SK-N-SH treated with all-trans-retinoic acid at 6 μM for 48 hours (cell line): ENCODE results near the gene CDKN2D.
A peak's percentile ranks its signal among the peaks of the same experiment; 100 is the strongest.

Experiments
- ATAC-seq: fragments of 200-7000 bp; cut with Tn5 transposase; 3 replicates; pipeline ENCODE4 v1.9.1; 2020; ENCODE audit warnings: mild to moderate bottlenecking, moderate library complexity
- ESRRG ChIP-seq: fragments of 250-450 bp; sonication (Bioruptor Pico); IDR thresholded peaks from 2 replicates; pipeline ENCODE4 v1.6.1; 2021; ENCODE audit warnings: mild to moderate bottlenecking
- GLIS3 ChIP-seq: fragments of 250-450 bp; sonication (Bioruptor Pico); IDR thresholded peaks from 2 replicates; pipeline ENCODE4 v1.5.0; 2020; ENCODE audit warnings: mild to moderate bottlenecking, moderate library complexity
- OSR1 ChIP-seq: fragments of 250-450 bp; sonication (Bioruptor Pico); IDR thresholded peaks from 2 replicates; pipeline ENCODE4 v1.8.0; 2022; ENCODE audit warnings: moderate library complexity, mild to moderate bottlenecking, inconsistent platforms
- POU6F1 ChIP-seq: fragments of 250-450 bp; sonication (Bioruptor Pico); IDR thresholded peaks from 2 replicates; pipeline ENCODE4 v1.8.0; 2021; ENCODE audit warnings: low read depth, mild to moderate bottlenecking, moderate library complexity, borderline replicate concordance
- PPARA ChIP-seq: fragments of 250-450 bp; sonication (Bioruptor Pico); IDR thresholded peaks from 2 replicates; pipeline ENCODE4 v1.5.0; 2020; ENCODE audit warnings: mild to moderate bottlenecking, borderline replicate concordance
- RARB ChIP-seq: fragments of 250-450 bp; sonication (Bioruptor Pico); IDR thresholded peaks from 2 replicates; pipeline ENCODE4 v1.8.0; 2021; ENCODE audit warnings: mild to moderate bottlenecking, moderate library complexity
- SNAI2 ChIP-seq: fragments of 250-450 bp; sonication (Bioruptor Pico); IDR thresholded peaks from 2 replicates; pipeline ENCODE4 v1.5.0; 2020; ENCODE audit warnings: mild to moderate bottlenecking, moderate library complexity
- TSHZ2 ChIP-seq: fragments of 250-450 bp; sonication (Bioruptor Pico); IDR thresholded peaks from 2 replicates; pipeline ENCODE4 v1.5.0; 2020; ENCODE audit warnings: mild to moderate bottlenecking, moderate library complexity
- ZC3H10 ChIP-seq: fragments of 250-450 bp; sonication (Bioruptor Pico); IDR thresholded peaks from 2 replicates; pipeline ENCODE4 v1.5.1; 2021; ENCODE audit warnings: mild to moderate bottlenecking, moderate library complexity
- ZFP3 ChIP-seq: fragments of 250-450 bp; sonication (Bioruptor Pico); IDR thresholded peaks from 2 replicates; pipeline ENCODE4 v1.5.0; 2020; ENCODE audit warnings: mild to moderate bottlenecking, moderate library complexity
- ZFP30 ChIP-seq: fragments of 450-650 bp; formaldehyde crosslinking; IDR thresholded peaks from 2 replicates; pipeline ENCODE4 v1.5.0; 2022; ENCODE audit warnings: mild to moderate bottlenecking, moderate library complexity
- ZNF8 ChIP-seq: fragments of 450-650 bp; formaldehyde crosslinking; IDR thresholded peaks from 2 replicates; pipeline ENCODE4 v1.5.0; 2020; ENCODE audit warnings: mild to moderate bottlenecking, moderate library complexity
- TF ChIP-seq, protein P1 (sequence below): fragments of 250-450 bp; sonication (Bioruptor Pico); IDR thresholded peaks from 2 replicates; pipeline ENCODE4 v1.5.1; 2020; ENCODE audit warnings: low read depth, mild to moderate bottlenecking, moderate library complexity
- TF ChIP-seq, protein P2 (sequence below): fragments of 250-450 bp; sonication (Bioruptor Pico); IDR thresholded peaks from 2 replicates; pipeline ENCODE4 v1.5.1; 2021; ENCODE audit warnings: mild to moderate bottlenecking, moderate library complexity
- TF ChIP-seq, protein P3 (sequence below): fragments of 250-450 bp; sonication (Bioruptor Pico); IDR thresholded peaks from 2 replicates; pipeline ENCODE4 v1.8.0; 2020; ENCODE audit warnings: mild to moderate bottlenecking, moderate library complexity, borderline replicate concordance

CDKN2D gene

DNA sequence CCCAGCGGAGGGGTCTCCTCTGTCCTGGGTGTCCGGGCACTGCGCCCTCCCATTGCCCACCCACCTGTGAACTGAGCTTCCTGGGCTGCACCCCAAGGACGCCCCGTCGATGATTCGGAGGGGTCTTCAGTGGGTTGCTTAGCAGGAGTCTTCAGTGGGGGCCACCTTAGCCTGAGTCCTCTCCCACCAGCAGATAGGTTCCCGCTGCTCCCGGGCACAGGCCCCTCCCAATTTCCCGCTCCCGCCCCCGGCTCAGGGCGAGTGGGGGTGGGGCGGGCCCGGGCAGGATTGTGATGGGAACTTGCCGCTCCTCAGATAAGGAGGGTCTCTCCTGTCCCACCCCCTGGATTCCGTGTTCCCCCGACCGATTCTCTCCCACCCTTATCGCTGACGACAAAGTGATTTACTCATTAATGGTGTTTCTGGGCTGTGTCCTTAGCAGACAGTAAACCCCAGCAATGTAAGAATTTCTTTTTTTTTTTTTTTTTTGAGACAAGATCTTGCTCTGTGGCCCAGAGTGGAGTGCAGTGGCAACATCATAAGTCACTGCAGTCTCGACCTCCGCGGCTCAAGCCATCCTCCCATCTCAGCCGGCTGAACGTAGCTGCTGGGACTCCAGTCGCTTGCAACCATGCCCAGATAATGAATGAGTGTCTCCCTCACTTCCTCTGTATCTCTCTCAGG is 50.9 kb downstream of the CDKN2D start (continued):
- no peak for TF ChIP-seq TSHZ2 (CRISPR knock-in tag)

- TF ChIP-seq TSHZ2 (CRISPR knock-in tag) = no peak
- TF ChIP-seq RARB (CRISPR knock-in tag) = no peak
- TF ChIP-seq, protein P1, sequence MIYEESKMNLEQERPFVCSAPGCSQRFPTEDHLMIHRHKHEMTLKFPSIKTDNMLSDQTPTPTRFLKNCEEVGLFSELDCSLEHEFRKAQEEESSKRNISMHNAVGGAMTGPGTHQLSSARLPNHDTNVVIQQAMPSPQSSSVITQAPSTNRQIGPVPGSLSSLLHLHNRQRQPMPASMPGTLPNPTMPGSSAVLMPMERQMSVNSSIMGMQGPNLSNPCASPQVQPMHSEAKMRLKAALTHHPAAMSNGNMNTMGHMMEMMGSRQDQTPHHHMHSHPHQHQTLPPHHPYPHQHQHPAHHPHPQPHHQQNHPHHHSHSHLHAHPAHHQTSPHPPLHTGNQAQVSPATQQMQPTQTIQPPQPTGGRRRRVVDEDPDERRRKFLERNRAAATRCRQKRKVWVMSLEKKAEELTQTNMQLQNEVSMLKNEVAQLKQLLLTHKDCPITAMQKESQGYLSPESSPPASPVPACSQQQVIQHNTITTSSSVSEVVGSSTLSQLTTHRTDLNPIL = no peak
- TF ChIP-seq ESRRG = no peak
- TF ChIP-seq, protein P2, sequence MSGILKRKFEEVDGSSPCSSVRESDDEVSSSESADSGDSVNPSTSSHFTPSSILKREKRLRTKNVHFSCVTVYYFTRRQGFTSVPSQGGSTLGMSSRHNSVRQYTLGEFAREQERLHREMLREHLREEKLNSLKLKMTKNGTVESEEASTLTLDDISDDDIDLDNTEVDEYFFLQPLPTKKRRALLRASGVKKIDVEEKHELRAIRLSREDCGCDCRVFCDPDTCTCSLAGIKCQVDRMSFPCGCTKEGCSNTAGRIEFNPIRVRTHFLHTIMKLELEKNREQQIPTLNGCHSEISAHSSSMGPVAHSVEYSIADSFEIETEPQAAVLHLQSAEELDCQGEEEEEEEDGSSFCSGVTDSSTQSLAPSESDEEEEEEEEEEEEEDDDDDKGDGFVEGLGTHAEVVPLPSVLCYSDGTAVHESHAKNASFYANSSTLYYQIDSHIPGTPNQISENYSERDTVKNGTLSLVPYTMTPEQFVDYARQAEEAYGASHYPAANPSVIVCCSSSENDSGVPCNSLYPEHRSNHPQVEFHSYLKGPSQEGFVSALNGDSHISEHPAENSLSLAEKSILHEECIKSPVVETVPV (CRISPR knock-in tag) = no peak
- TF ChIP-seq ZFP30 (CRISPR knock-in tag) = no peak
- TF ChIP-seq POU6F1 (CRISPR knock-in tag) = no peak
- TF ChIP-seq OSR1 = no peak
- no peak for TF ChIP-seq GLIS3 (CRISPR knock-in tag)
- no peak for TF ChIP-seq PPARA (CRISPR knock-in tag)
- TF ChIP-seq ZC3H10 (CRISPR knock-in tag) = no peak
- no peak for TF ChIP-seq ZFP3 (CRISPR knock-in tag)
- peak; percentile 66 for ATAC-seq
Measured at GRCh38 chr19:10517361-10517759, 51.4 kb downstream of the CDKN2D start, which contains the start of gene S1PR5. TSS of gene S1PR5 (minus strand) at chr19:10517447. CDS start at chr19:10515011, 2,436 bp downstream.

DNA sequence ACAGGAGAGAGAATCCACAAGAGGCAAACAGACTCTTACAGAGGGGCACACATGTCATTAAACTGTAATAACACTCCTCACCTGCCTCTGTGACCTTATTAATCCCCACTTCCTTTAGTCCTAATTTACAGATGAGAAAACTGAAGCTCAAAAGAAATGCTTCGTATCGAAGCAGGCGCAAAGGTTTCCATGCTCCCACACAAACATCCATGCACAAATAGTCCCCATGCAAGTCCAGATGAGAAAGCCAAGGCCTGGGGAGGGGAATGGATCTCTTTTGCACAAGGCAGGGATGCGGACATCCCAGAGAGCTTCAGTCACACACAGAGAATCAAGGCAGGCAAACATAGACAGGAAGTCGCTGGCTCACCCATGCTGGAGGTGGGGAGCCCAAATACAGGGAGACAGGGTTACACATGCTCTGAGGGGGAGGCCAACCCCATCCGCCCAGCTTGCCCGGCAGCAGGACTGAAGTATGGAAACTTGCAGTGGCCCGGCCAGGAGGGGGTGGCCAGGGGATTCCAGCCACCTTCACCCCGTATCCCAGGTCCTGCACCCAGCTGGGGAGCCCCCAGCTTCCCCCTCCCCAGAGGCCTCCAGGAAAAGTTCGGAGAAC is 52.0 kb downstream of the CDKN2D start:
- ATAC-seq = no peak; the same call in 2 of the 3 replicates
- TF ChIP-seq, protein P3, sequence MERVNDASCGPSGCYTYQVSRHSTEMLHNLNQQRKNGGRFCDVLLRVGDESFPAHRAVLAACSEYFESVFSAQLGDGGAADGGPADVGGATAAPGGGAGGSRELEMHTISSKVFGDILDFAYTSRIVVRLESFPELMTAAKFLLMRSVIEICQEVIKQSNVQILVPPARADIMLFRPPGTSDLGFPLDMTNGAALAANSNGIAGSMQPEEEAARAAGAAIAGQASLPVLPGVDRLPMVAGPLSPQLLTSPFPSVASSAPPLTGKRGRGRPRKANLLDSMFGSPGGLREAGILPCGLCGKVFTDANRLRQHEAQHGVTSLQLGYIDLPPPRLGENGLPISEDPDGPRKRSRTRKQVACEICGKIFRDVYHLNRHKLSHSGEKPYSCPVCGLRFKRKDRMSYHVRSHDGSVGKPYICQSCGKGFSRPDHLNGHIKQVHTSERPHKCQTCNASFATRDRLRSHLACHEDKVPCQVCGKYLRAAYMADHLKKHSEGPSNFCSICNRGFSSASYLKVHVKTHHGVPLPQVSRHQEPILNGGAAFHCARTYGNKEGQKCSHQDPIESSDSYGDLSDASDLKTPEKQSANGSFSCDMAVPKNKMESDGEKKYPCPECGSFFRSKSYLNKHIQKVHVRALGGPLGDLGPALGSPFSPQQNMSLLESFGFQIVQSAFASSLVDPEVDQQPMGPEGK = no peak
- no peak for TF ChIP-seq ZNF8 (CRISPR knock-in tag)
- no peak for TF ChIP-seq ESRRG
- no peak for TF ChIP-seq TSHZ2 (CRISPR knock-in tag)
- no peak for TF ChIP-seq PPARA (CRISPR knock-in tag)
- TF ChIP-seq, protein P2 (CRISPR knock-in tag) = no peak
- TF ChIP-seq OSR1 = no peak
- no peak for TF ChIP-seq SNAI2 (CRISPR knock-in tag)
- no peak for TF ChIP-seq POU6F1 (CRISPR knock-in tag)
- TF ChIP-seq, all 23 proteins: peak for 0
